CD4-positive, alpha-beta T cell (primary cell): ENCODE results near the gene TPO. TPM values are rescaled to one million over a fixed set of nuclear protein-coding genes. Genes with fewer than 3 reads are reported as not detected.
A peak's percentile ranks its signal among the peaks of the same experiment; 100 is the strongest.

Experiments
- ATAC-seq: fragments of 200-7000 bp; cut with Tn5 transposase; one replicate; pipeline ENCODE4 v1.10.0; 2022; ENCODE audit warnings: mild to moderate bottlenecking; ENCODE audit not compliant: poor library complexity
- CTCF ChIA-PET: fragments of 350-600 bp; sonication (Branson Sonifier 250); formaldehyde crosslinking; loops from one replicate; lab custom pipeline; 2021; ENCODE audit warnings: antibody characterized with exemption, inconsistent platforms; lab: Charles Lee
- POLR2A ChIA-PET: fragments of 350-600 bp; sonication (Branson Sonifier 250); formaldehyde crosslinking; loops from one replicate; lab custom pipeline; 2021; ENCODE audit warnings: antibody characterized with exemption, inconsistent platforms; lab: Charles Lee
- DNase-seq, 14 experiments: peaks; one replicate each; pipeline ENCODE4 v3.0.0-alpha.2; 2013 to 2020; ENCODE audit warnings: mixed read lengths in 2 of 14
- H3K27ac ChIP-seq, 2 donors: one replicate each; pipeline versions ENCODE4 v1.5.1 to v1.7.0; 2013; ENCODE audit warnings: low read length in 2 of 2, low read depth in 1 of 2, mild to moderate bottlenecking in 1 of 2
- H3K27me3 ChIP-seq, 2 experiments: 1 replicate in 1 of 2; 2 replicates in 1 of 2; pipeline versions ENCODE4 v1.6.1 to v1.7.0; 2013; ENCODE audit warnings: low read length in 2 of 2, control low read depth in 1 of 2, mild to moderate bottlenecking in 1 of 2, moderate library complexity in 1 of 2; ENCODE audit not compliant: insufficient read depth in 2 of 2, control insufficient read depth in 1 of 2
- H3K36me3 ChIP-seq: one replicate; pipeline ENCODE4 v1.6.1; 2013; ENCODE audit warnings: low read length, control low read depth; ENCODE audit not compliant: insufficient read depth
- H3K4me1 ChIP-seq: one replicate; pipeline ENCODE4 v1.6.1; 2013; ENCODE audit warnings: low read length, control low read depth; ENCODE audit not compliant: insufficient read depth
- H3K4me3 ChIP-seq: one replicate; pipeline ENCODE4 v1.5.1; 2013; ENCODE audit warnings: mild to moderate bottlenecking, low read length, moderate library complexity
- H3K9me3 ChIP-seq, 2 experiments: 1 replicate in 1 of 2; 2 replicates in 1 of 2; pipeline versions ENCODE4 v1.6.1 to v1.7.0; 2013; ENCODE audit warnings: low read length in 2 of 2, mild to moderate bottlenecking in 2 of 2, control low read depth in 1 of 2, moderate library complexity in 1 of 2; ENCODE audit not compliant: control insufficient read depth in 1 of 2, insufficient read depth in 1 of 2
- H3K27ac Mint-ChIP-seq: one replicate; pipeline ENCODE4 v1.8.0; 2020; ENCODE audit warnings: mixed read lengths
- H3K27me3 Mint-ChIP-seq: one replicate; pipeline ENCODE4 v1.8.0; 2021; ENCODE audit warnings: mixed read lengths
- H3K36me3 Mint-ChIP-seq: one replicate; pipeline ENCODE4 v1.8.0; 2021; ENCODE audit warnings: low read depth, mixed read lengths
- H3K4me1 Mint-ChIP-seq: one replicate; pipeline ENCODE4 v1.8.0; 2021; ENCODE audit warnings: low read depth, mixed read lengths
- H3K4me3 Mint-ChIP-seq: one replicate; pipeline ENCODE4 v1.8.0; 2020; ENCODE audit warnings: mild to moderate bottlenecking, mixed read lengths
- H3K9me3 Mint-ChIP-seq: one replicate; pipeline ENCODE4 v1.8.0; 2020; ENCODE audit warnings: mixed read lengths
- intact Hi-C, 2 experiments: fragments of 100-400 bp; cut with DNase I in 1 of 2; cut with micrococcal nuclease in 1 of 2; formaldehyde crosslinking; loops; one replicate each; pipeline versions ENCODE4 v1.15.1 to v1.9.0; 2023 to 2025; cut with DNase I, micrococcal nuclease
- polyA plus RNA-seq, 2 donors: library from polyadenylated mRNA; unstranded; fragments of 120-200 nt; gene quantifications; one replicate each; pipeline ENCODE4 v1.2.1, GENCODE V29; 2013
- total RNA-seq, 174 experiments: library from RNA in 2 of 174; stranded (reverse) in 2 of 174; gene quantifications; one replicate each; pipeline ENCODE4 v1.2.3 and lab custom pipeline; 2021 to 2026
- TF ChIP-seq, protein P1 (sequence below): fragments of 200-600 bp; IDR thresholded peaks from one replicate; pipeline ENCODE4 v1.8.0; 2022; ENCODE audit warnings: antibody characterized with exemption, mild to moderate bottlenecking

Gene TPO
- total RNA-seq (under 1 TPM in 1 of 2 experiments, not detected in 1; 0.27 TPM), total RNA-seq (lab: John Stamatoyannopoulos, UW) (0 to 1.1 (median 0.04) reads per million in 172 experiments)
- polyA plus RNA-seq (2013, experiment 1 of 2) = 0.58 TPM
- polyA plus RNA-seq (2013, experiment 2 of 2) = 0.98 TPM

DNA sequence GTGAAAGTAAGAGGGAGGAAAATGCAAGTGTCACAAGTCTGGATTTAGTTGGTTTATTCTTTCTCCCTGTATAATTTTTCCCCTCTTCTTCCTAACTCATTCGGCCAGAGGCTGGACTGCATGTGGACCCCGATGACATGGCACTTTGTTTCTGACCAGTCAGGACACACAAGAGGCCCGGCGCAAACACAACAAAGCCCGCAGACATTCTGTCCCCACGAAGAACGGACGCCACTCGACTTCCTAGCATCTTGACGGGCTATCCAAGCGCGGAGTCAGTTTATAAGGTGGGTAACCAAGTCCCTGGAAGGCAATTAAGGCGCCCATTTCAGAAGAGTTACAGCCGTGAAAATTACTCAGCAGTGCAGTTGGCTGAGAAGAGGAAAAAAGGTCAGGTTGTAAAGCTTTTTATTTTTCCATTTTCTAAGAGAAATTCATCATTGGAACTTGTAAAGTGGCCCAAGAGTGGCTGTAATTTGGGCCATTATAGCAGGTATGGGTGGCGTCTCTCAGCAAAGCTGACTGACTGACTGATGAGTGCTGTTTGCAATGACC, at the start of gene TPO:
TPO (plus strand) TSS at position 308 of the 555 bp plus-strand sequence. CDS start 946 bp downstream, outside the sequence.
- H3K4me1 ChIP-seq = no peaks in the 10 kb centered on the region
- POLR2A ChIA-PET = no interaction called here
- Mint-ChIP-seq H3K27ac (no peak within 1 kb of the TSS), H3K4me1 (no peaks in the 10 kb centered on the region), H3K9me3 (no peaks in the 10 kb centered on the region), H3K4me3 (no peak within 1 kb of the TSS), H3K36me3 (no peaks in the 10 kb centered on the region), H3K27me3 (no peaks in the 10 kb centered on the region)
- H3K36me3 ChIP-seq = no peaks in the 10 kb centered on the region
- no peaks in the 10 kb centered on the region for H3K9me3 ChIP-seq
- CTCF ChIA-PET = no interaction called here
- no peak within 1 kb of the TSS for H3K27ac ChIP-seq
- no peak for DNase-seq
- no peaks in the 10 kb centered on the region for H3K27me3 ChIP-seq
- intact Hi-C loops = no loop called here
- no peak for ATAC-seq
- TF ChIP-seq, protein P1, sequence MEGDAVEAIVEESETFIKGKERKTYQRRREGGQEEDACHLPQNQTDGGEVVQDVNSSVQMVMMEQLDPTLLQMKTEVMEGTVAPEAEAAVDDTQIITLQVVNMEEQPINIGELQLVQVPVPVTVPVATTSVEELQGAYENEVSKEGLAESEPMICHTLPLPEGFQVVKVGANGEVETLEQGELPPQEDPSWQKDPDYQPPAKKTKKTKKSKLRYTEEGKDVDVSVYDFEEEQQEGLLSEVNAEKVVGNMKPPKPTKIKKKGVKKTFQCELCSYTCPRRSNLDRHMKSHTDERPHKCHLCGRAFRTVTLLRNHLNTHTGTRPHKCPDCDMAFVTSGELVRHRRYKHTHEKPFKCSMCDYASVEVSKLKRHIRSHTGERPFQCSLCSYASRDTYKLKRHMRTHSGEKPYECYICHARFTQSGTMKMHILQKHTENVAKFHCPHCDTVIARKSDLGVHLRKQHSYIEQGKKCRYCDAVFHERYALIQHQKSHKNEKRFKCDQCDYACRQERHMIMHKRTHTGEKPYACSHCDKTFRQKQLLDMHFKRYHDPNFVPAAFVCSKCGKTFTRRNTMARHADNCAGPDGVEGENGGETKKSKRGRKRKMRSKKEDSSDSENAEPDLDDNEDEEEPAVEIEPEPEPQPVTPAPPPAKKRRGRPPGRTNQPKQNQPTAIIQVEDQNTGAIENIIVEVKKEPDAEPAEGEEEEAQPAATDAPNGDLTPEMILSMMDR = no peak
- no peak within 1 kb of the TSS for H3K4me3 ChIP-seq

DNA sequence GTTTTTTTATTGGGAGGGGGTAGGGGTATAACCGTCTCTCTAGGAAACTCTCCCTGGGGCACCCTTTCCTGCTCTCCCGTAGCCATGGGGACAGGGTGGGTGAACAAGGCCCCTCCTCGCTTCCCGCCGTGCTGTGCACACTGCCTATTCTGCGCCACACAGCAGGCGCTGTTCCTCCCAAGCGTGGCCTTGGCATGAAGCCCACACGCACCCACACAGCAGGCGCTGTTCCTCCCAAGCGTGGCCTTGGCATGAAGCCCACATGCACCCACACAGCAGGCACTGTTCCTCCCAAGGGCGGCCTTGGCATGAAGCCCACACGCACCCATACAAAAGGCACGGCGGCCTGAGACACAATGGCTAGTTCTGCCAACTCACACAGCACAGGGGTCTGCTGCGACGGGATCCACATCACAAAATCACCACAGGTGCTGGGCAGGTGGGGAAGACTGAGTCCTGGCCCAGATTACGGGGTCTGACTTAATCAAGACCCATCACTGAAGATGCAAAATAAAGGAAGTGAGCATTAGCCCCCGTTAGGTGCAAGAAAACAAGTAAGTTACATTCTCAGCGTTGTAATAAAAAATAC, 46.6 kb upstream of the TPO start:
- Mint-ChIP-seq H3K4me3 (no peak overlapping the region), H3K27me3 (no peaks in the 10 kb centered on the region), H3K27ac (no peak overlapping the region), H3K9me3 (peaks cover 6% of the 10 kb centered on the region), H3K36me3 (no peaks in the 10 kb centered on the region), H3K4me1 (peaks cover 6% of the 10 kb centered on the region)
- Histone ChIP-seq H3K4me1 (peaks cover 6% of the 10 kb centered on the region), H3K27ac (no peak overlapping the region), H3K4me3 (no peak overlapping the region), H3K9me3 (peaks cover 0 to 7% of the 10 kb centered on the region in 2 experiments), H3K27me3 (peaks cover 0 to under 1% of the 10 kb centered on the region in 2 experiments), H3K36me3 (no peaks in the 10 kb centered on the region)
- ChIA-PET CTCF (no interaction called here), POLR2A (no interaction called here)
- ATAC-seq (no peak), DNase-seq (peak in 3 of 14 experiments; percentile 15 to 40 (median 19))
- TF ChIP-seq, protein P1 = no peak
- intact Hi-C loops = no loop called here

GRCh38 chr2:1367601-1368000, 45.7 kb upstream of the TPO start:
- Histone ChIP-seq H3K4me1 (peaks cover 6% of the 10 kb centered on the region), H3K9me3 (peaks cover 0 to 7% of the 10 kb centered on the region in 2 experiments), H3K27ac (no peak overlapping the region), H3K4me3 (no peak overlapping the region), H3K27me3 (peaks cover 0 to 5% of the 10 kb centered on the region in 2 experiments), H3K36me3 (no peaks in the 10 kb centered on the region)
- Mint-ChIP-seq H3K27me3 (no peaks in the 10 kb centered on the region), H3K4me3 (no peak overlapping the region), H3K36me3 (no peaks in the 10 kb centered on the region), H3K9me3 (peaks cover 6% of the 10 kb centered on the region), H3K4me1 (peaks cover 6% of the 10 kb centered on the region), H3K27ac (no peak overlapping the region)
- ChIA-PET CTCF (no interaction called here), POLR2A (no interaction called here)
- TF ChIP-seq, protein P1 = no peak
- no peak for ATAC-seq
- DNase-seq = no peak
- intact Hi-C loops = no loop called here
